Activated CD8-positive, alpha-beta memory T cell treated with anti-CD3 and anti-CD28 coated beads, Interleukin-2, amount 50 U/mL, for 24 hours (primary cell): ENCODE results near the gene SERINC2.
"Not testable (repeated sequence)": the region's sequence is repeated elsewhere in the genome, so short reads cannot be mapped to it uniquely, and the experiment has no call there.

ENCODE experiments used
- DNase-seq: peaks from one replicate; pipeline ENCODE4 v3.0.0-alpha.2; 2020; ENCODE audit errors: extremely low read depth

SERINC2 gene

DNA sequence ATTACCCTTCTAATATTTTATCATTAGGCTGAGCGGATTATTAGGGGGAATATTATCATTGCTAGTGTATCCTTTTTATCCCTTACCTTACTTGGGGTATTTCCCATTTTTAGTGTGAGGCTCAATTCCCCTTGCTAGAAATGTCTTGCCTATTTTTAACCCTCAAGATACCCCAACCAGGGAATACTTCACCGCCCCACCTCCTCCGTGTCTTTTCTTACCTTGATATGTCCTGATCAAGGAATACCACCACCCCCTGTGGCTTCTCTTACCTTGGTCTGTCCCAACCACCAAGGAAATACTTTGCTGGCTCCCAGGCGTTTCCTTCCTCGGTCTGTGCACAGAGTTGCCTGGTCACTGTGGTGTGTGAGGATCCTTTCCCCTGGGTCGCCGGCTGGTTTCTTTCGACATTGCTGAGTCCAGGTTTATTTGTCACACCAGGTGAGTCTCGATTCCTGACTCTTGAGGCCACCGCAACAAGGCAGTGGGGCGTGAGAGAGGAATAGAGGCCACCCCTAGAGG lies 57.8 kb downstream of the SERINC2 start:
- DNase-seq, result no peak

DNA sequence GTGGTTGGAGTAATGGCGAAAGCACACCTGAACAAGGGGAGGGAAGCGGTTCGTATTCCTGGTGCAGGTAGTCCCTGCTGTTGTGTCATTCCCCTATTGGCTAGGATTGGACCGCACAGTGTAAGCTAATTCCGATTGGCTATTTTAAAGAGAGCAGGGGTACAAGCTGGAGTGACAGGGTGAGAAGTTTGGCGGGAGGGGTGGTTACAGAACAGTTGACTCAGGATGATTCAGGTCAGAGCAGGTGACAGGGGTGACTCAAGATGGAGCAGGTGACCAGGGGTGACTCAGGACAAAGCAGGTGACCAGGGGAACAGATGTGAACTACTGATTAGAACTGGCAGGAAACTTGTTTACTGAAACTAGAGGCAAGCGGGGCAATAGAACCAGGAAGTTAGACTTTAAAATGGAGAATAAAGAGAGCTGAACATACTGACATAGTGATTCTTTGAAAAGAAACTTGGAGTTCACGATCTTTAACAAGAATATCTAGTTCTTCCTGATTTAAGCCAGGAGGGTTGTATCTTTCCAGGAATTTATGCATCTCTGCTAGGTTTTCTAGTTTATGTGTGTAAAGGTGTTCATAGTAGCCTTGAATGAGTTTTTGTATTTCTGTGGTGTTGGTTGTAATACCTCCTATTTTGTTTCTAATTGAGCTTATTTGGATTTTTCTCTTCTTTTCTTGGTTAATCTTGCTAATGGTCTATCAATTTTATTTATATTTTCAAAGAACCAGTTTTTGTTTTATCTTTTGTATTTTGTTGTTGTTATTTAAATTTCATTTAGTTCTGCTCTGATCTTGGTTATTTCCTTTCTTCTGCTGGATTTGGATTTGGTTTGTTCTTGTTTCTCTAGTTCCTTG lies 58.7 kb downstream of the SERINC2 start:
- DNase-seq, result not testable (repeated sequence)

DNA sequence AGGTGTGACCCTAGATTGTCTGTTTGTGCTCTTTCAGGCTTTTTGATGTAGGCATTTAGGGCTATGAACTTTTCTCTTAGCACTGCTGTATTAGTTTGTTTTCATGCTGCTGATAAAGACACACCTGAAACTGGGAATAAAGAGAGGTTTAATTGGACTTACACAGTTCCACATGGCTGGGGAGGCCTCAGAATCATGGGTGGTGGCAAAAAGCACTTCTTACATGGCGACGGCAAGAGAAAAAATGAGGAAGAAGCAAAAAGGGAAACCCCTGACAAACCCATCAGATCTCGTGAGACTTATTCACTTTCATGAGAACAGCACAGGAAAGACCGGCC lies 59.3 kb downstream of the SERINC2 start:
- not testable (repeated sequence) for DNase-seq

DNA sequence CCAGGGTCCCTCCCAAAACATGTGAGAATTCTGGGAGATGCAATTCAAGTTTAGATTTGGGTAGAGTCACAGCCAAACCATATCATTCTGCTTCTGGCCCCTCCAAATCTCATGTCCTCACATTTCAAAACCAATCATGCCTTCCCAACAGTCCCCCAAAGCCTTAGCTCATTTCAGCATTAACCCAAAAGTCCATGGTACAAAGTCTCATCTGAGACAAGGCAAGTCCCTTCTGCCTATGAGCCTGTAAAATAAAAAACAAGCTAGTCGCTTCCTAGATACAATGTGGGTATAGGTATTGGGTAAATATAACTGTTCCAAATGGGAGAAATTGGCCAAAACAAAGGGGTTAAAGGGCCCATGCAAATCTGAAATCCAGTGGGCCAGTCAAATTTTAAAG lies 59.7 kb downstream of the SERINC2 start:
- DNase-seq, result not testable (repeated sequence)

DNA sequence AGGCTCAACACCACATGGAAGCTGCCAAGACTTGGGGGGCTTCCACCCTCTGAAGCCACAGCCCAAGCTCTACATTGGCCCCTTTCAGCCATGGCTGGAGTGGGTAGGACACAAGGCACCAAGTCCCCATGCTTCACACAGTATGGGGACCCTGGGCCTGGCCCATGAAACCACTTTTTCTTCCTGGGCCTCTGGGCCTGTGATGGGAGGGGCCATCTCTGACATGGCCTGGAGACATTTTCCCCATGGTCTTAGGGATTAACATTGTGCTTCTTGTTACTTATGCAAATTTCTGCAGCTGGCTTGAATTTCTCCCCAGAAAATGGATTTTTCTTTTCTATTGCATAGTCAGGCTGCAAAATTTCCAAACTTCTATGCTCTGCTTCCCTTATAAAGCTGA lies 60.5 kb downstream of the SERINC2 start:
- DNase-seq, result not testable (repeated sequence)

DNA sequence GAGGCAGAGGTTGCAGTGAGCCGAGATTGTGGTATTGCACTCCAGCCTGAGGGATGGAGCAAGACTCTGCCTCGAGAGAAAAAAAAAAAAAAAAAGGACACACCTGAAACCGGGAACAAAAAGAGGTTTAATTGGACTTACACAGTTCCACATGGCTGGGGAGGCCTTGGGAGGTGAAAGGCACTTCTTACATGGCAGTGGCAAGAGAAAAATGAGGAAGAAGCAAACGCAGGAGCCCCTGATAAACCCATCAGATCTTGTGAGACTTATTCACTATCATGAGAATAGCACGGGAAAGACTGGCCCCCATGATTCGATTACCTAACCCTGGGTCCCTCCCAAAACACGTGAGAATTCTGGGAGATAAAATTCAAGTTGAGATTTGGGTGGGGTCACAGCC lies 61.6 kb downstream of the SERINC2 start:
- DNase-seq, result not testable (repeated sequence)

DNA sequence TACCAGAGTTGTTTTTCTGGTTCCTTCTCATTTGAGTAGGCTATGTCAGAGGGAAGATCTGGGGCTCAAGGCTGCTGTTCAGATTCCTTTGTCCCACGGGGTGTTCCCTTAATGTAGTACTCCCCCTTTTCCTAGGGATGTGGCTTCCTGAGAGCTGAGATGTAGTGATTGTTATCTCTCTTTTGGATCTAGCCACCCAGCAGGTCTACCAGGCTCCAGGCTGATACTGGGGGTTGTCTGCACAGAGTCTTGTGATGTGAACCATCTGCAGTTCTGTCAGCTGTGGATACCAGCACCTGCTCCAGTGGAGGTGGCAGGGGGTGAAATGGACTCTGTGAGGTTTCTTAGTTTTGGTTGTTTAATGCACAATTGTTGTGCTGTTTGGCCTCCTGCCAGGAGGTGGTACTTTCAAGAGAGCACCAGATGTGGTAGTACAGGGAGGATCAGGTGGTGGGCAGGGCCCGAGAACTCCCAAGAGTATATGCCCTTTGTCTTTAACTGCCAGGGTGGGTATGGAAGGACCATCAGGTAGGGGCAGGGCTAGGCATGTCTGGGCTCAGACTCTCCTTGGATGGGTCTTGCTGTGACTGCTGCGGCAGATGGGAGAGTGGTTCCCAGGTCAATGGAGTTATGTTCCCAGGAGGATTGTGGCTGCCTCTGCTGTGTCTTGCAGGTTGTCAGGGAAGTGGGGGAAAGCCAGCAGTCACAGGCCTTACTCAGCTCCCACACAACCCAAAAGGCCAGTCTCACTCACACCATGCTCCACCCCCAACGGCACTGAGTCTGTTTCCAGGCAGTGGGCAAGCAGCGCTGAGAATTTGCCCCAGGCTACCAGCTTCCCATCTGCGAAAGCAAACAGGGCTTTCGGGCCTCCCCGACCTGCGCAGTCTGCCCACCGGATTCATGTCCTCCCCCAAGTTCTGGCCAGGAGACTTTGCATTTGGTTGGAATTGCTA lies 64.2 kb downstream of the SERINC2 start:
- DNase-seq, result no peak

DNA sequence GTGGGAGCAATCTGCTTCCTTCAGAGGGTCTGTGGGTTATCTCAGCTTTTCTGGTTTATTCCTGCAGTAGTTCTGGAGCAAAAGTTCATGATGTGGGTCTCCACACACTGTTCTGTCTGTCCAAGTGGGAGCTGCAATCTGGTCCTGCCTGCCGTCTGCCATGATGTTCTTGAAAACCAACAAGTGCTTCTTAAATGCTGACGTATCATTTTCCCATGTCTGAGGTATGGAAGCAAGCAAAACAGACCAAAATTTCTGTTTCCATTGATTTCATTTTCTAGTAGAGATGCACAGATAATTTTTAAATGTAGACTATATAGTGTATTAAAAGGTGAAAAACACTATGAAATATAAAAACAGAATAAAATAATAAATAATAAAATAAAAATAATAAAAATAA lies 65.2 kb downstream of the SERINC2 start:
- no peak for DNase-seq

DNA sequence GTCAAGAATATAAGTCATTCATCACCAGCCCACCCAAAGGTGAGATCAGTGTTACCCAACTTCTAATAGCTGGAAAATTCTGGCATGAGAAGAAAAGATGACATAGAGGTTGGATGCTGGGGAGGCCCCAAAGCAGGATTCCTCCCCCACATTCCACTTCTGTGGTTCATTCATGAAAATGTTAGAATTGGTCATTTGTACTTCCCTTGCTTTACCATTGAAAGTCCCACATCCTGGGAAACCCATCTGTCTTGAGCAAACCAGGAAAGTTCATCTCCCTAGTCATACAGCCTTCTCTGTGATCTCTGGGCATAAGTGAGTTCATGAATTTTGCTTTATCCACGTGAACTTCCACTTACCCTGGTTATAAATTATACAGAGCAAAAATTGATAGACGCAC lies 66.8 kb downstream of the SERINC2 start:
- no peak for DNase-seq

DNA sequence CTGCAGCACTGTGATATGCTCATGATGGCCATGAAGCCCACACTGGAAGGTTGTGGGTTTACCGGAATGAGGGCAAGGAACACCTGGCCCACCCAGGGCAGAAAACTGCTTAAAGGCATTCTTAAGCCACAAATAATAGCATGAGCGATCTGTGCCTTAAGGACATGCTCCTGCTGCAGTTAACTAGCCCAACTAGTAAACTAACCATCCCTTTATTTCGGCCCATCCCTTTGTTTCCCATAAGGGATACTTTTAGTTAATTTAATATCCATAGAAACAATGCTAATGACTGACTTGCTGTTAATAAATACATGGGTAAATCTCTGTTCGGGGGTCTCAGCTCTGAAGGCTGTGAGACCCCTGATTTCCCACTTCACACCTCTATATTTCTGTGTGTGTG lies 67.4 kb downstream of the SERINC2 start:
- not testable (repeated sequence) for DNase-seq

DNA sequence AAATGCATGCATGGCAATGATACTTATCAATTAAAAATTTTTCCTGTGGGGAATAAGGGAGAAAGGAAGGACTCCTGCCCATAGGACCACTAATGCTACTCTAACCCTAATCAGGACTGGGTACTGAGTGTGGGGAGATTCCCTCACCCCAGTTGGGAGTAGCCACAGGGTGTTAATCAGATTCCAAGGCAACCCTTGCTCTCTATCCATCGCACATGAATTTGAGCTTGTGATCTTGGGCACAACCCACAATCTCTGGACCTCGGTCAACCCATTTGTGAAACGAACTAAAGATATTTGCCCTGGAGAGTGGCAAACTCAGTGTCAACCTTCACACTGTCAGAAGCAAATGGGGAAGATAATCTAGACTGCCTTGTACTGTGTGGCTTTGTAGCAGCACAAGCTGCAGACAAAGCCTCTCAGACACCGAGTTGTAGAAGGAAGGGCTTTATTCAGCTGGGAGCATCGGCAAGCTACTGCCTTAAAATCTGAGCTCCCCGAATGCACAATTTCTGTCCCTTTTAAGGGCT lies 69.5 kb downstream of the SERINC2 start:
- DNase-seq, result no peak

DNA sequence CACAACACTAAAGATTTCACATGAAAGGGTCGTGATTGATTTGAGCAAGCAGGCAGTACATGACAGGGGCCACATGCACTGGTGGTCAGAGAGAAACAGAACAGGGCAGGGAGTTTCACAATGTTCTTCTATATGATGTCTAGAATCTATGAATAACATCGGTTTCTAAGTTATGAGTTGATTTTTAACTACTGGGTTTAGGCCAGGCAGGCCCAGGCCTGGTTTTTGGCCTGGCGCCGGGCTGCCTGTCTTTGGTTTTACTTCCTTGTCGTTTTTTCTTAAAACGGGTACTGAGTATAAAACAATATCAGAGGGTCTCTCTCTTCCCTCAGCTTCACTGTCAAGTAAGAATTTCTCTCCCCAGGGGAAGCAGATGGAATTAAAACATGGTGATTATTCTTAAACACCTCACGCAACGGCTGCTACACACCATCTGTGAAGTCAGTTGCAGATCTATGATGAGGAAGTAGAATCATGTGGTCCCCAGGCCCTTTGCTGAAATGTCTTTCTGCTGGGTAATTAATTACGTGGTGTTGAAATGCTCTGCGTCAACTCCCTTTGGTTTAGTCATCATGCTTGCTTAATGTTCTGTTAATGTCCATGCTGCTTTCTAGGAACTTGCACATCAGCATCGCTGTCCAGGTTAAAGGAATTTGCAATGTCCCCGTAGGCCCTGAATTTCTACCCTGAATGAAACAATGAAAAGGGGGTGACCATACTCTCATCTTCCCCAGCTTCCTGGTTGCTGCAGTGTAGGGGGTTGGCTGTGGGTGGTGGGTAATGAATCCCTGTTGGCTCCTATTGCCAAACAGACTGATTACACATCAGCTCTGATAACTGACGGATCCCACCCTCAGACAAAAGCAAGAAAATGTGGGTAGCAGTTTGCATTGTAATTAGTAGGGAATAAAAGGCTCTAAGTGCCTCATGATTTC lies 70.3 kb downstream of the SERINC2 start:
- DNase-seq, result no peak
